T-helper 2 cell treated with Interferon-gamma antibody and Interleukin-4, amounts not matched to agents 100 ng/mL and 5 ng/mL, for 36 hours (primary cell): Measurements from ENCODE around the gene AOAH. TPM values are rescaled to one million over a fixed set of nuclear protein-coding genes. Genes with fewer than 3 reads are reported as not detected.

Source experiments
- intact Hi-C: fragments of 100-400 bp; cut with micrococcal nuclease; formaldehyde crosslinking; loops from one replicate; pipeline ENCODE4 v1.15.1; 2023
- total RNA-seq: library from RNA; stranded (reverse); gene quantifications from 2 replicates; pipeline ENCODE4 v1.2.3, GENCODE V29; 2022

The AOAH gene
- total RNA-seq, 1 donor from 2014 or later: 46.0 TPM

- intact Hi-C loops: no loop called here
Measured at GRCh38 chr7:36605261-36606051, 118.8 kb downstream of the AOAH start.

DNA sequence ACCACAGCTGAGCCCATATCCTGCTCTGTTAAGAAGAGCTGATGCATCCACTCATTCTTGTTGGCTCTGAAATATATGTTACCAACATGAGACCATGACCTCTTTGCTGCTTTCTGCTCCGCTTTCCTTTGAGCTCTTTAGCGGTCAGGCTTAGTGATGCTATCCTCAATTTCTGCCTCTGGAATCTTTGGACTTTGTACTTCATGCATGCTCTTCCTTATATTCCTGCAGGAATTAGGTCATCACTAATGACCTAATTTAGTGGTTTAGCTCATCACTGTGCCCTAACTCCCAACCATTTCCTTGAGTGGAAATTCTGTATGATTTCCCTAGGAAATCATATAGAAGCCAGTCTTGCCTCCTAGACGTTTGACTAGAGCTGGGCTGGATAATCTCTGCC, 119.5 kb downstream of the AOAH start:
- intact Hi-C loops: no loop called here

- intact Hi-C loops: no loop called here
Measured at GRCh38 chr7:36602934-36603887, 121.1 kb downstream of the AOAH start.

DNA sequence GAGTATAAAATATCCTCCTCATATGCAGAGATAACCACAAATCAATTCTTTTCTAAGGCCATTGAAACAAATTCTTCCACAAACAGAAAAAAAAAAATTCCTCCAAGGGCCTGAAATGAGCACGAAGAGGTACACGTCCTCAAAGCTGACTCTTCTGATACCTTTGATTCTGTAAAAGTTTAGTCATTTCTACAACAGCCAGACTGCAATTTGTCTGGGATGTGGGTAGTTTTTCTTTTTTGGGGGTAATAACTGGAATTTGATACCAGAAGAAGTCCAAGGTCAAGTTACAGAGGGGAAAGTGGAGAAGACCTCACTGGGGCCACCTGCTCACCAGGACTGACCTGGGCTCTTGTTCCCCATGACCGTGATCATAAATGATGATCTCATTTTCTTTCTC, 121.8 kb downstream of the AOAH start:
- intact Hi-C loops: no loop called here

DNA sequence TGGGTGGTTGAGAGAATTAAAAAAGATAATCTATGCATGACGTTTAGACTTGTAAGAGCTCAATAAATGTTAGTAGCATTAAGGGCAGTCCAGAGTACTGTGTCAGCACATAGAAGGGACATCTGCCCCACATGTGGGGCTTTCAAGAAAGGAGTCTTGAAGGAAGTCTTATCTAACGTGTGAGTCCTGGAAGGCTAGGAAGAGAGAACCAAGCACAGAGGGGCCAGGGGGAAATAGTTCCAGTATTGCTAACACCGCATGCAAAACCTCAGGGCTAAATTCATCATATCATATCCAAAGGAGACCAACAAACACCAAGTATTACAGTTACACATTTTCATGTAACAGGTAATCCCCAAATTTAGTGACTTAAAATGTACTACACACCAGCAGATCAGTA, 122.7 kb downstream of the AOAH start:
- intact Hi-C loops: no loop called here

DNA sequence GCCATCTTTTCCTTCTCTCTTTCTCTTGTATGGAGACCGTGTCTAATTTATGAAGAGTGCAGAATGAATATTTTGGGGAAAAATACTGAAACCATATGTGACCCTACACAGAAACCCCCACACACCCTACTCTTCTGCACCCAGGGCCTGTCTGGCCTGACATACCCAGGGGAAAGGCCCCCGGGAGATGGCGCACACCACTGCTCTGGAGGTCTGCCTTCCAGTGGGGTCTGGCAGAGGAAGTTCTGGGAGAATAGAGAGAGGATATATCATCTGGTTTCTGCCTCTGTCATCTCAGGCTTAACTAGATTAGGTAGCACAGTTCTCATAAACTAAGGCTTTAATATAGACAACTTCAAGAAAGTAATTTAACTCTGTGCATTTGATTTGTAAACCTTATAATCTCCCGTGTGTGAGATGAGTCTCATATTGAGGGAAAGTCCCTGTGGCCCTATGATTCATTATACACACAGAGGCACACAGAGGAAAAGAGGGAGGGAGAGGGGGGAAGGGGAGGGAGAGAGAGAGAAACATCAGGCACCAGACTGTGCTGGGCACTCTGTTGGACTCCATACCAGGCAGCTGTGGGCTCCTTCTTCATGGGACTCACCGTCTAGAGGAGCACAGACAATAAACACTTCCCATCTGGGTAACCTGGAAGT, 123.3 kb downstream of the AOAH start:
- intact Hi-C loops: no loop called here

- intact Hi-C loops: no loop called here
Measured at GRCh38 chr7:36600314-36600682, 124.0 kb downstream of the AOAH start.

GRCh38 chr7:36599645-36600313, 124.5 kb downstream of the AOAH start:
- intact Hi-C loops: no loop called here

DNA sequence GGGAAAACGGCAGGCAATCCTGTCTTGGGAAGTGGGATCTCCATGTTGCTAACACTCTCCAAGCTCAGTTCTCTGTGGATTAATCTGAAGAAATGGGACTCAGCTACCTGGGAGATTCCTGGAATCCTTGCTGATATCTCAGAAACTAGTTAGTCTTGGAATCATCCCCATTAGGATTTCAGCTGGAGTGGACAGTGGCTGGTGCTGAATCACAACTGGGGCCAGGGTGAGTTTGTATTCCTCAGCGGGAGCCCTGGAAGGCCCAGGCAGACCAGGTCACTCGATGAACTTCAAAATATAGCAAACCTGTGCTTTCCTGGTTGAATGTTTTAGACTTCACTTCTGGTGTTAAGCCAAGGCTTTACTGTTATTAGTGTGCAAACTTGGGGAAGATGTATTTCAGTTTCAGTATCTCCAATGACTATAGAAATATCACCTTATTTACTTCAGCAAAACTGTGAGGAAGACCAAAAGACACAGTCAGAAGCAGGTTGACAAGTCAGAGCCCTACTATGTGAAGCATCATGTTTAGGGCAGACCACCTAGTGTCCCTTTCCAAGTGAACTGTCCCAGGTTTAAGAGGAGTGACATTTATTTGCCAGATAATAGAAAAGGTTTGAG, 126.1 kb downstream of the AOAH start:
- intact Hi-C loops: no loop called here

GRCh38 chr7:36597090-36597773, 127.1 kb downstream of the AOAH start:
- intact Hi-C loops: no loop called here

- intact Hi-C loops: no loop called here
Measured at GRCh38 chr7:36594445-36594844, 129.8 kb downstream of the AOAH start.

DNA sequence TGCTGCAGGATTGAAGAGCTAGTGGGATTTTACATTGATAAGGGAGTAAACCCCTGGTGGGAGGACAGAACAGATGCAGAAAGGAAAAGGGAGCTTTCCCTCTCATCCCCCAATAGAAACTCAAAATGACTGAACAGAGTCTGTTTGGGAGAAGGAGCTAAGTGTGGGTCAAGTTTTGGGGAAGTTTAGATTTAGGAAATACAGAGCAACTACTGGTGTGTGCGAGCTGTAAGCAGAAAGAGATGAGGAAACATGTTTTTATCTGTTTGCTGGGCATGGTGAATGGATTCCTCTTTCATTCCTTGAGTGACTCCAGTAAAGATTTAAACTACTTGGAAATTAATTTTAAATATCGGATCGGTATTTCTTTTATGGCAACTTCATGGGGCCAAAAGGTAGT, 132.7 kb downstream of the AOAH start:
- intact Hi-C loops: no loop called here

DNA sequence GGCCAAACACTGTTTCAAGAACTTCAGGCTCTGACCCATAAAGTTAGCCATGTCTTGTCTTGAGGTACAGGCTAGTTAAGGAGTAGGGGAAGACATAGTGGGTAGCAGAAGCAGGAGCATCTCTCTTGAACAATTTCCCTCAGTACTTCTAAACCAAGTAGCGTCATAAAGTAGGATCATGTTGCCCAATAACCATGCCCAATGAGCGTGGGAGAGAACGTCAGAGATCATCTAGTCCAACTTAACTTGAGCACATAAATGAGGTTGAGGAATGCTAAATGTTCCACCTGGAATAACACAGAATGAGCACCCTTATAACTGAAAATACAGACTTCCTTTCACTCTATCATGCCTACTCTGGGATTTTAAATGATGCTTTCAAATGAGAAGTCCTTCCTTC, 134.9 kb downstream of the AOAH start:
- intact Hi-C loops: no loop called here

- intact Hi-C loops: no loop called here
Measured at GRCh38 chr7:36583318-36583717, 141.0 kb downstream of the AOAH start.

DNA sequence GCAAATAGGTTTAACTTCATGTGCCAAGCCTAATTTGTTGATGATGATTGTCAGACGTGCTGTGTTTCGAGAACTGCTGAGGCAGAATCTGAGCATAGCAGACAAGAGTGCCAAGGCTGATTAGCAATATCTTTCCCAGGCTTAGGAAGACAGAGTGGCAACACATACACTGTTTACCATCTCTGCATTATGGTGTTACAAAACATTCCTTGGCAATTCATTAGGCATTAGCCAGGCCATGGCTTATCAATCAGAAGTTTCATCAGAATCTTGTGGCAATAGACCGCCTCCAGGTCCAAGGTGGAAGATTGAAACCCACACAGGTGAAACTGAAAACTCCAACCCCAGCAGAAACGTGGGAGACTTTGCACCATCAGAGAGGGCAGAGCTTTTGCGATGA, 148.5 kb downstream of the AOAH start:
- intact Hi-C loops: no loop called here

DNA sequence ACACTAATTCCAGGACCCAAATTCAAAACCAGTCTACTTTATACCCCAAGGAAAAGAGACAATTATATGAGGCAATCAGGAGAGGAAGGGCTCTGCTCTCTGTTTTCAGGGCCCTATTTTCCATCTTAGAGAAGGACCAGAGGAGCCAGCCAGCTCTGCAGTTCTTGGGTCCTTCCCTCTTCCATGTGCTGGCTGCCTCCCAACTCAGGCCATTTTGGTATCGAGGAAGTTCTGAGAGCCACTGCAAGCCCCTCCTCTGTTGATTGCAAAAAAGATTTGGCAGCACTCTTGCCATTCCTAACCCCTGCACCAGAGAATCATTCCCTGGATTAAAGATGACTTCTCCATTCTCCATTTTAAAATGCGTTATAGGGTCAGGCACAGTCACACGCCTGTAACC, 151.2 kb downstream of the AOAH start:
- intact Hi-C loops: no loop called here

DNA sequence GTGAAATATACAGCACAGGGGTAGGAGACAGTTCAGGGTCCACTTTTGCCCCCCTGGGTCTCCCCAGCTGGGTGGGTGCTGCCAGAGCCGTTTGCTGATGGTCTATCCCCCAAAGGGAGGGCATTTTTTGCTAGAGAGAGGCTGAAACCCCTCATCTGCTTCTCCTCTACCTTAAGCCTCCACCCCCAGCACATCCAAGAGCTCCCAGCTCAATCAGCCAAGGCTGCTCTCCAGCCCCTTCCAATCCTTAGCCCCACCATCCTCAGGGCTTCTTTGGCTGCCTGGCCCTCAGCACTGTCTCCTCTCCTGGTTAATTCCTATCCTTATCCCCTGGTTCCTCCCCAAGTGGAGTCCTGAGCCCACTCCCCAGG, 153.1 kb downstream of the AOAH start:
- intact Hi-C loops: no loop called here

DNA sequence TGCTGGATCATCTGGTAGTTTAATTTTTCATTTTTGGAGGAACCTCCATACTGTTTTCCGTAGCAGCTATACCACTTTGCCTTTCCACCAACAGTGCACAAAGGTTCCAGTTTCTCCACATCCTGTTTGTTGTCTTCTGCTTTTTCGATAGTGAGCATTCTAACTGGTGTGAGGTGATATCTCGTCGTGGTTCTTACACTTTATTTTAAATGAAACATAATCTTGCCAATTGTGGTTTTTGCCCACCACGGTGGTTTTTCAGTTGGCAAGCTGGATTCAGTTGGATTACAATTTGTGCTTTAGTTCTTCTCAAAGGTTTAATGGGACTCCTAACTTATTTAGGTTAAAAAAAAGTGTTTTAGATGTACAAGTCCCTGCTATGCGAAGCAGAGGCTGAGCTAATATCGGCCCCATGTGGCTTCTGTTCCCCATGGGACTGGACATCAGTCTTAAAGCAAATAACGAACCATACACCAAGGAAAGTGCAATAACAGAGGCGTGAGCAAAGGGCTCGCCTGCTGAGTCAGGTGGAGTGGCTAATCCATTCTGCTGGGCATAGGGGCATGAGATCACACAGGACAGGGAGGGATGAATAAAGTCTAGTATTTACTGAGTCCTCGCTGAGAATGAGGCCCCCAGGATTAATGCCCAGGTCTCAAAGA, 153.6 kb downstream of the AOAH start:
- intact Hi-C loops: no loop called here

- intact Hi-C loops: no loop called here
Measured at GRCh38 chr7:36568452-36568849, 155.8 kb downstream of the AOAH start.
